ENCODE results near the gene SYT17.

GRCh38 chr16:19301931-19302330 lies 133.9 kb downstream of the SYT17 start:
- TF ChIP-seq CTCF (conservative IDR thresholded peaks at IDR 0.05; ENCODE audit: low read length), result no peak
- no peak for TF ChIP-seq EZH2phosphoT487 (IDR thresholded peaks at IDR 0.05; ENCODE audit: borderline replicate concordance, low read depth, low read length)
